GM10248 (cell line): ENCODE results near the gene SCARF1.

Experiments used
- CTCF ChIA-PET: fragments of 300-600 bp; sonication (Branson Sonifier 250); formaldehyde crosslinking; extraction: SDS; loops from one replicate; lab custom pipeline; 2021; ENCODE audit warnings: antibody characterized with exemption; lab: Yijun Ruan, JAX
- POLR2A ChIA-PET: fragments of 350-650 bp; sonication (Branson Sonifier 250); formaldehyde crosslinking; extraction: SDS; loops from one replicate; lab custom pipeline; 2020; ENCODE audit warnings: antibody characterized with exemption; lab: Yijun Ruan, JAX
- DNase-seq: peaks from one replicate; pipeline ENCODE4 v3.0.0; 2012; ENCODE audit errors: extremely low spot score
- CTCF ChIP-seq: IDR thresholded peaks from 2 replicates; pipeline ENCODE4 v1.5.1; 2012; ENCODE audit warnings: mild to moderate bottlenecking, low read depth; ENCODE audit errors: extremely low read depth, missing control alignments, control extremely low read depth

Gene SCARF1

GRCh38 chr17:1626333-1626732 is 19.2 kb downstream of the SCARF1 start:
- ChIA-PET POLR2A (interaction anchor here (0.7 to 1.8 kb wide), 3 partner anchors 16 to 48 kb away, joined by 3 to 9 read pairs (median 6); no protein-coding TSS in a partner anchor), CTCF (interaction anchor here (0.7 to 2.4 kb wide), 10 partner anchors 8 to 93 kb away, joined by 3 to 18 read pairs (median 4); partner anchors contain the start of gene RILP)
- TF ChIP-seq CTCF = no peak
- no peak for DNase-seq

- ChIA-PET POLR2A (interaction anchor here (0.7 to 1.8 kb wide), 2 partner anchors 15 to 48 kb away, joined by 3 to 6 read pairs; no protein-coding TSS in a partner anchor), CTCF (interaction anchor here (0.7 to 2.4 kb wide), 5 partner anchors 8 to 92 kb away, joined by 3 to 18 read pairs (median 4); no protein-coding TSS in a partner anchor)
- TF ChIP-seq CTCF = no peak
These were observed 20.0 kb downstream of the SCARF1 start for GRCh38 chr17:1625581-1625980.

GRCh38 chr17:1625053-1625452 is 20.5 kb downstream of the SCARF1 start:
- ChIA-PET CTCF (interaction anchor here (2.4 kb wide), 1 partner anchor 51 kb away, joined by 18 read pairs; no protein-coding TSS in a partner anchor), POLR2A (interaction anchor here (1.8 kb wide), 1 partner anchor 15 kb away, joined by 6 read pairs; no protein-coding TSS in a partner anchor)
- TF ChIP-seq CTCF = no peak
- DNase-seq = no peak

More at GRCh38 chr17:1625581-1625980, 20.0 kb downstream of the SCARF1 start:
- no peak for DNase-seq

GRCh38 chr17:1624650-1625049 is 20.9 kb downstream of the SCARF1 start:
- POLR2A ChIA-PET = interaction anchor here (1.8 kb wide), 1 partner anchor 14 kb away, joined by 6 read pairs; no protein-coding TSS in a partner anchor

GRCh38 chr17:1623057-1623630 is 22.4 kb downstream of the SCARF1 start:
- no peak for DNase-seq
- CTCF ChIA-PET = no interaction called here
- POLR2A ChIA-PET = no interaction called here
- TF ChIP-seq CTCF = no peak

More at GRCh38 chr17:1624650-1625049, 20.9 kb downstream of the SCARF1 start:
- no peak for TF ChIP-seq CTCF
- CTCF ChIA-PET = interaction anchor here (2.4 kb wide), 1 partner anchor 50 kb away, joined by 18 read pairs; no protein-coding TSS in a partner anchor
- no peak for DNase-seq

GRCh38 chr17:1621273-1621954 is 24.1 kb downstream of the SCARF1 start:
- no peak for DNase-seq
- CTCF ChIA-PET = interaction anchor here (2.1 kb wide), 1 partner anchor 9 kb away, joined by 8 read pairs; no protein-coding TSS in a partner anchor
- POLR2A ChIA-PET = no interaction called here
- TF ChIP-seq CTCF = no peak
